Measurements from ENCODE around the gene PTPRD. TPM values are rescaled to one million over a fixed set of nuclear protein-coding genes. Genes with fewer than 3 reads are reported as not detected.

Gene PTPRD
- total and polyA plus RNA-seq, 2 of the 4 experiments (the other 2 are of a cell fraction): 0.07 to 0.18 TPM

GRCh38 chr9:8649160-8649559 is 1963.6 kb downstream of the PTPRD start:
- no peak overlapping the region for H3K4ac ChIP-seq (ENCODE audit: low read depth, low read length)
- no peak overlapping the region for H2BK120ac ChIP-seq (ENCODE audit: low read depth, low read length)
- H2AK5ac ChIP-seq (ENCODE audit: low read depth, low read length): no peak overlapping the region
- H3K14ac ChIP-seq (replicated peaks; ENCODE audit: low read depth, low read length): no peak overlapping the region
- H3K4me2 ChIP-seq (ENCODE audit: low read depth, low read length): no peak overlapping the region
- ATAC-seq (ENCODE audit: low read depth) (no peak), DNase-seq (no peak)
- no peak overlapping the region for H2BK5ac ChIP-seq (ENCODE audit: low read depth, low read length, poor library complexity, severe bottlenecking)
- H2AK9ac ChIP-seq (replicated peaks; ENCODE audit: low read depth, low read length, poor library complexity): no peak overlapping the region
- no peak overlapping the region for H3K4me3 ChIP-seq (ENCODE audit: insufficient read depth, low read depth, low read length)
- no peaks in the 10 kb centered on the region for H3K36me3 ChIP-seq (ENCODE audit: control insufficient read depth, insufficient read depth, low read length)
- no peaks in the 10 kb centered on the region for H3K4me1 ChIP-seq (ENCODE audit: control insufficient read depth, insufficient read depth, low read length)
- H4K20me1 ChIP-seq (ENCODE audit: insufficient read depth, low read length): no peaks in the 10 kb centered on the region
- no CpG with 5 or more reads among the region's 2 CpGs for WGBS, 2 experiments (ENCODE audit: extremely low coverage in 2 of 2, insufficient read length in 1 of 2)
- TF ChIP-seq CHD1 (IDR thresholded peaks at IDR 0.05; ENCODE audit: low read depth, low read length) (no peak), FOS (IDR thresholded peaks at IDR 0.05; ENCODE audit: low read depth, low read length) (no peak), RFX5 (IDR thresholded peaks at IDR 0.05; ENCODE audit: low read depth, low read length) (no peak), USF2 (IDR thresholded peaks at IDR 0.05; ENCODE audit: low read depth, low read length) (no peak), POLR2A (IDR thresholded peaks at IDR 0.05; ENCODE audit: low read depth, low read length) (no peak), MAFK (IDR thresholded peaks at IDR 0.05; ENCODE audit: low read depth, low read length) (no peak), MXI1 (IDR thresholded peaks at IDR 0.05; ENCODE audit: borderline replicate concordance, low read depth, low read length) (no peak)
- H2BK20ac ChIP-seq (ENCODE audit: low read depth, low read length): no peak overlapping the region
- H2AFZ ChIP-seq (replicated peaks; ENCODE audit: low read length, poor library complexity): no peak overlapping the region
- H4K5ac ChIP-seq (ENCODE audit: low read depth, low read length): no peak overlapping the region
- ChIA-PET POLR2A (ENCODE audit: unreplicated experiment) (no interaction called here), CTCF (no interaction called here)
- in situ Hi-C loops (cut with MboI; ENCODE audit: low sequenced_read_pairs) (no loop called here), intact Hi-C loops (cut with micrococcal nuclease) (no loop called here), dilution Hi-C loops (cut with HindIII; ENCODE audit: low sequenced_read_pairs, unreplicated experiment) (no loop called here)
- H4K8ac ChIP-seq (ENCODE audit: low read depth in 2 of 2, low read length in 2 of 2): no peak overlapping the region
- no peak overlapping the region for H3K27ac ChIP-seq (ENCODE audit: insufficient read depth, low read length)
- H3K9me1 ChIP-seq (ENCODE audit: insufficient read depth, low read length): no peaks in the 10 kb centered on the region
- H3K18ac ChIP-seq (ENCODE audit: low read depth, low read length): no peak overlapping the region
- H3K79me1 ChIP-seq (ENCODE audit: low read depth in 1 of 2, low read length in 2 of 2): no peaks in the 10 kb centered on the region
- H3K56ac ChIP-seq (ENCODE audit: extremely low read depth, insufficient read depth, low read length): no peak overlapping the region
- no peak overlapping the region for H4K91ac ChIP-seq (ENCODE audit: insufficient read depth, low read depth, low read length)
- H3K9ac ChIP-seq (ENCODE audit: low read depth, low read length): no peak overlapping the region
- H3K27me3 ChIP-seq (ENCODE audit: control insufficient read depth, insufficient read depth, low read length): no peaks in the 10 kb centered on the region
- no peak overlapping the region for H3K23ac ChIP-seq (ENCODE audit: low read depth, low read length)
- no TSS peak for BruUV-seq (replicated peaks)
- no peak overlapping the region for H2BK15ac ChIP-seq (ENCODE audit: low read depth, low read length)
- H3K9me3 ChIP-seq (ENCODE audit: control insufficient read depth, insufficient read depth, low read length): peaks cover 2% of the 10 kb centered on the region; the same call in 1 of the 2 replicates
